Tibial artery (tissue), 4 donors: Measurements from ENCODE around the gene LRFN4.

Experiments used
- DNase-seq, 2 donors: peaks; one replicate each; pipeline ENCODE4 v3.0.0-alpha.2; 2019
- H3K27ac ChIP-seq, 2 donors: fragments of 200-600 bp; sonication (generic) in 1 of 2; 1 replicate in 1 of 2; 2 replicates in 1 of 2; pipeline ENCODE4 v1.5.1; 2018 to 2019; ENCODE audit warnings: mild to moderate bottlenecking in 1 of 2
- H3K27me3 ChIP-seq, 2 donors: fragments of 200-600 bp; sonication (generic) in 1 of 2; one replicate each; pipeline versions ENCODE4 v1.5.1 to v1.6.0; 2016 to 2019
- H3K36me3 ChIP-seq, 3 donors: fragments of 200-600 bp; sonication (generic) in 2 of 3; one replicate each; pipeline ENCODE4 v1.5.1; 2016 to 2019; ENCODE audit warnings: mild to moderate bottlenecking in 2 of 3
- H3K4me1 ChIP-seq, 4 donors: fragments of 200-600 bp; sonication (generic) in 2 of 4; 1 replicate in 3 of 4; 2 replicates in 1 of 4; pipeline ENCODE4 v1.5.1; 2016 to 2019
- H3K4me3 ChIP-seq, 2 donors: fragments of 200-600 bp; sonication (generic) in 1 of 2; 1 replicate in 1 of 2; 2 replicates in 1 of 2; pipeline ENCODE4 v1.5.1; 2018 to 2019; ENCODE audit warnings: mild to moderate bottlenecking in 2 of 2
- H3K9me3 ChIP-seq, 3 donors: fragments of 200-600 bp; sonication (generic) in 1 of 3; one replicate each; pipeline ENCODE4 v1.5.1; 2016 to 2019
- CTCF ChIP-seq, 2 experiments: fragments of 200-600 bp in 1 of 2; fragments of 450-650 bp in 1 of 2; IDR thresholded peaks; one replicate each; pipeline ENCODE4 v1.5.1; 2017 to 2019; ENCODE audit warnings: antibody characterized with exemption in 2 of 2, mild to moderate bottlenecking in 1 of 2, moderate library complexity in 1 of 2
- intact Hi-C: fragments of 100-400 bp; cut with DNase I; formaldehyde crosslinking; loops from one replicate; pipeline ENCODE4 v1.15.0; 2023; ENCODE audit warnings: low total_unique reads

The LRFN4 gene

GRCh38 chr11:66864172-66864901, 7.5 kb downstream of the LRFN4 start:
- Histone ChIP-seq H3K27me3 (no peaks in the 10 kb centered on the region), H3K36me3 (peaks cover 0 to 68% (median 0%) of the 10 kb centered on the region in 3 donors), H3K4me1 (no peaks in the 10 kb centered on the region), H3K4me3 (no peak overlapping the region), H3K27ac (no peak overlapping the region), H3K9me3 (no peaks in the 10 kb centered on the region)
- TF ChIP-seq CTCF (IDR thresholded peaks at IDR 0.05): no peak
- intact Hi-C loops: no loop called here
- no peak for DNase-seq

- TF ChIP-seq CTCF (IDR thresholded peaks at IDR 0.05): no peak
- H3K36me3 ChIP-seq: peaks cover 2 to 68% (median 2%) of the 10 kb centered on the region in 3 donors
- no peak for DNase-seq
- no peak overlapping the region for H3K4me3 ChIP-seq
- no peak overlapping the region for H3K27ac ChIP-seq
- no peaks in the 10 kb centered on the region for H3K4me1 ChIP-seq
- intact Hi-C loops: no loop called here
- H3K9me3 ChIP-seq: no peaks in the 10 kb centered on the region
- no peaks in the 10 kb centered on the region for H3K27me3 ChIP-seq
Observed at GRCh38 chr11:66864924-66865697, 8.2 kb downstream of the LRFN4 start.

GRCh38 chr11:66866007-66866406, 9.1 kb downstream of the LRFN4 start:
- intact Hi-C loops: no loop called here
- no peak for TF ChIP-seq CTCF (IDR thresholded peaks at IDR 0.05)
- DNase-seq: no peak
- Histone ChIP-seq H3K9me3 (no peaks in the 10 kb centered on the region), H3K27ac (no peak overlapping the region), H3K27me3 (no peaks in the 10 kb centered on the region), H3K36me3 (peaks cover 6 to 68% (median 7%) of the 10 kb centered on the region in 3 donors), H3K4me1 (no peaks in the 10 kb centered on the region), H3K4me3 (no peak overlapping the region)

GRCh38 chr11:66866511-66866986, 9.7 kb downstream of the LRFN4 start:
- no peak for DNase-seq
- Histone ChIP-seq H3K27ac (no peak overlapping the region), H3K9me3 (no peaks in the 10 kb centered on the region), H3K36me3 (peaks cover 7 to 68% (median 9%) of the 10 kb centered on the region in 3 donors), H3K27me3 (no peaks in the 10 kb centered on the region), H3K4me1 (no peaks in the 10 kb centered on the region), H3K4me3 (no peak overlapping the region)
- intact Hi-C loops: no loop called here
- TF ChIP-seq CTCF (IDR thresholded peaks at IDR 0.05): no peak

GRCh38 chr11:66867425-66868040, 10.7 kb downstream of the LRFN4 start:
- intact Hi-C loops: no loop called here
- no peaks in the 10 kb centered on the region for H3K27me3 ChIP-seq
- no peak overlapping the region for H3K27ac ChIP-seq
- no peak overlapping the region for H3K4me3 ChIP-seq
- no peaks in the 10 kb centered on the region for H3K9me3 ChIP-seq
- no peak for DNase-seq
- no peak for TF ChIP-seq CTCF (IDR thresholded peaks at IDR 0.05)
- H3K4me1 ChIP-seq: no peaks in the 10 kb centered on the region
- peaks cover 7 to 58% (median 10%) of the 10 kb centered on the region in 3 donors for H3K36me3 ChIP-seq
